HG03565 (cell line): ENCODE results near the gene TMED1.
"Not testable (repeated sequence)": the region's sequence is repeated elsewhere in the genome, so short reads cannot be mapped to it uniquely, and the experiment has no call there.

Experiments used
- ATAC-seq: cut with Tn5 transposase; IDR thresholded peaks from one replicate; pipeline ENCODE4 v1.9.1; 2021; ENCODE audit warnings: mild to moderate bottlenecking, moderate library complexity; ENCODE audit not compliant: unreplicated experiment

Gene TMED1

GRCh38 chr19:10835754-10836478 lies at the start of gene TMED1:
TSS of gene TMED1 (minus strand) at chr19:10836212. CDS start at chr19:10836191, 21 bp downstream.
- ATAC-seq = peak; percentile 59

GRCh38 chr19:10885201-10886169 lies 49.5 kb upstream of the TMED1 start:
- ATAC-seq = no peak

- ATAC-seq = no peak
These were observed 48.3 kb upstream of the TMED1 start for GRCh38 chr19:10884274-10884673.

GRCh38 chr19:10882108-10882457 lies 46.1 kb upstream of the TMED1 start:
- no peak for ATAC-seq

- no peak for ATAC-seq
These were observed 45.5 kb upstream of the TMED1 start for GRCh38 chr19:10881403-10882107.

- ATAC-seq = no peak
These were observed 42.2 kb upstream of the TMED1 start for GRCh38 chr19:10878253-10878652.

GRCh38 chr19:10877608-10878007 lies 41.6 kb upstream of the TMED1 start:
- ATAC-seq = not testable (repeated sequence)

GRCh38 chr19:10876459-10877240 lies 40.6 kb upstream of the TMED1 start:
- ATAC-seq = peak; percentile 31

GRCh38 chr19:10874024-10874423 lies 38.0 kb upstream of the TMED1 start:
- ATAC-seq = no peak

GRCh38 chr19:10872546-10873107 lies 36.6 kb upstream of the TMED1 start:
- ATAC-seq = no peak

GRCh38 chr19:10871711-10872545 lies 35.9 kb upstream of the TMED1 start:
- ATAC-seq = peak; percentile 4

- peak; percentile 74 for ATAC-seq
These were observed 35.1 kb upstream of the TMED1 start, which contains the start of gene CARM1 for GRCh38 chr19:10870955-10871603. TSS of gene CARM1 (plus strand) at chr19:10871553. CDS start at chr19:10871703, 150 bp downstream.

- ATAC-seq = no peak
These were observed 34.5 kb upstream of the TMED1 start for GRCh38 chr19:10870501-10870954.

GRCh38 chr19:10869872-10870311 lies 33.9 kb upstream of the TMED1 start:
- ATAC-seq = not testable (repeated sequence)

GRCh38 chr19:10868872-10869547 lies 33.0 kb upstream of the TMED1 start:
- ATAC-seq = no peak

- no peak for ATAC-seq
These were observed 30.5 kb upstream of the TMED1 start for GRCh38 chr19:10866495-10866894.

GRCh38 chr19:10864538-10864899 lies 28.5 kb upstream of the TMED1 start:
- ATAC-seq = no peak

- no peak for ATAC-seq
These were observed 27.2 kb upstream of the TMED1 start for GRCh38 chr19:10863107-10863717.
